Measurements from ENCODE around the gene TAC4.
"Not testable (repeated sequence)": the region's sequence is repeated elsewhere in the genome, so short reads cannot be mapped to it uniquely, and the experiment has no call there.

GRCh38 chr17:49828325-49828724, 19.5 kb downstream of the TAC4 start:
- TF ChIP-seq CTCF, POLR2A, EP300, POLR2AphosphoS5 (IDR thresholded peaks at IDR 0.05): not testable (repeated sequence)

Measured in gastroesophageal sphincter (tissue), 3 donors.